GM23338 (cell line): ENCODE results near the gene TTC22.

ENCODE experiments used
- CREB1 ChIP-seq: fragments of 250-450 bp; sonication (Bioruptor Pico); IDR thresholded peaks from 2 replicates; pipeline ENCODE4 v1.5.0; 2020; ENCODE audit warnings: low read depth, mild to moderate bottlenecking, moderate library complexity
- CTCF ChIP-seq, 2 experiments: fragments of 200-600 bp in 1 of 2; sonication (generic) in 1 of 2; conservative IDR thresholded peaks; 2 replicates each; pipeline versions ENCODE4 v1.5.1 to v1.6.1; 2016 to 2017; ENCODE audit warnings: antibody characterized with exemption in 2 of 2, low read depth in 2 of 2, mild to moderate bottlenecking in 2 of 2, moderate library complexity in 1 of 2
- EZH2 ChIP-seq: fragments of 200-600 bp; sonication (generic); IDR thresholded peaks from one replicate; pipeline ENCODE4 v1.8.0; 2017; ENCODE audit warnings: antibody characterized with exemption, mild to moderate bottlenecking, low read depth; ENCODE audit not compliant: unreplicated experiment
- POLR2AphosphoS5 ChIP-seq: IDR thresholded peaks from 2 replicates; pipeline ENCODE4 v1.6.1; 2016; ENCODE audit warnings: antibody characterized with exemption, low read depth
- TF ChIP-seq, protein P1 (sequence below): IDR thresholded peaks from one replicate; pipeline ENCODE4 v1.6.1; 2018; ENCODE audit warnings: antibody characterized with exemption; ENCODE audit not compliant: unreplicated experiment

DNA sequence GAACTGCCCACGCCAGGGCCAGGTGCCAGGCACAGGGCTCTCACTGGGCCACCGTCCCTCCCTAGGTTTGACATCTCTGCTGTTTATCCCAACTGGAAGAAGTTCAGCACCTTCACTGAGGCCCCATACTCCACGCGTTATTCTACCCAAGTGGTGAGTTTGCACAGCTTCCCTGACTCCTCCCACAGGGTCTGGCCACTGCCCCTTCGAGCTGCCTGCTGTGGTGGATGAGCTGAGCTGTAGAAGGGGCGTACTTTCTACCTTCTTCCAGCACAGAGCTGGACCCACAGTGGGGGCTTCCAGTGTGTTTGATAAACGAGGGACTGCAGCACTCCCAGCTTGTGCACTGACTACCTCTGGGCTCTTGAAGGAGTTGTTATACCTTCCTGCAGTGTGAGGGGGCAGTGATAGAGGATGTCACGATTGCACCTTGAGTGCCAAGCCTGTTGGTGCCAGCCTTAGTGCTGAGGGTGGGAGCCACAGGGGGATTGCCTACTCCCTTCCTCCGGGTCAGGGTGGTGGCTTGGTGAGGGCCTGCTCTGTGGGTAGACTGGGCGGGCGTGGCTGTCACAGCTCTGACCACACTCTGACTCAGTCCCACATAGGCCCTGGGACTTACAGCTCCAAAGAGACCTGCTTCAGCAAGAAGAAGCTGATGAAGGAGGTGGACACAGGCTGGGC, 5.9 kb upstream of the TTC22 start:
- TF ChIP-seq, protein P1, sequence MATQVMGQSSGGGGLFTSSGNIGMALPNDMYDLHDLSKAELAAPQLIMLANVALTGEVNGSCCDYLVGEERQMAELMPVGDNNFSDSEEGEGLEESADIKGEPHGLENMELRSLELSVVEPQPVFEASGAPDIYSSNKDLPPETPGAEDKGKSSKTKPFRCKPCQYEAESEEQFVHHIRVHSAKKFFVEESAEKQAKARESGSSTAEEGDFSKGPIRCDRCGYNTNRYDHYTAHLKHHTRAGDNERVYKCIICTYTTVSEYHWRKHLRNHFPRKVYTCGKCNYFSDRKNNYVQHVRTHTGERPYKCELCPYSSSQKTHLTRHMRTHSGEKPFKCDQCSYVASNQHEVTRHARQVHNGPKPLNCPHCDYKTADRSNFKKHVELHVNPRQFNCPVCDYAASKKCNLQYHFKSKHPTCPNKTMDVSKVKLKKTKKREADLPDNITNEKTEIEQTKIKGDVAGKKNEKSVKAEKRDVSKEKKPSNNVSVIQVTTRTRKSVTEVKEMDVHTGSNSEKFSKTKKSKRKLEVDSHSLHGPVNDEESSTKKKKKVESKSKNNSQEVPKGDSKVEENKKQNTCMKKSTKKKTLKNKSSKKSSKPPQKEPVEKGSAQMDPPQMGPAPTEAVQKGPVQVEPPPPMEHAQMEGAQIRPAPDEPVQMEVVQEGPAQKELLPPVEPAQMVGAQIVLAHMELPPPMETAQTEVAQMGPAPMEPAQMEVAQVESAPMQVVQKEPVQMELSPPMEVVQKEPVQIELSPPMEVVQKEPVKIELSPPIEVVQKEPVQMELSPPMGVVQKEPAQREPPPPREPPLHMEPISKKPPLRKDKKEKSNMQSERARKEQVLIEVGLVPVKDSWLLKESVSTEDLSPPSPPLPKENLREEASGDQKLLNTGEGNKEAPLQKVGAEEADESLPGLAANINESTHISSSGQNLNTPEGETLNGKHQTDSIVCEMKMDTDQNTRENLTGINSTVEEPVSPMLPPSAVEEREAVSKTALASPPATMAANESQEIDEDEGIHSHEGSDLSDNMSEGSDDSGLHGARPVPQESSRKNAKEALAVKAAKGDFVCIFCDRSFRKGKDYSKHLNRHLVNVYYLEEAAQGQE, result no peak
- TF ChIP-seq CTCF (conservative IDR thresholded peaks at IDR 0.05; ENCODE audit: low read depth in 2 of 2) (no peak), POLR2AphosphoS5 (no peak), CREB1 (CRISPR knock-in tag) (no peak), EZH2 (no peak)
